CD14-positive monocyte (primary cell): ENCODE data around the gene GH2. TPM values are rescaled to one million over a fixed set of nuclear protein-coding genes. Genes with fewer than 3 reads are reported as not detected.
A peak's percentile ranks its signal among the peaks of the same experiment; 100 is the strongest.

Source experiments
- DNase-seq, 3 donors: peaks; one replicate each; pipeline ENCODE4 v3.0.0-alpha.2; 2011 to 2022
- H2AFZ ChIP-seq: 2 replicates; pipeline ENCODE4 v1.6.0; 2012; ENCODE audit warnings: mild to moderate bottlenecking, low read depth, low read length, inconsistent platforms; ENCODE audit not compliant: insufficient read depth, poor library complexity, severe bottlenecking
- H3K27ac ChIP-seq, 2 donors: 1 replicate in 1 of 2; 2 replicates in 1 of 2; pipeline ENCODE4 v1.5.1; 2012 to 2013; ENCODE audit warnings: low read length in 2 of 2, control low read depth in 1 of 2, inconsistent platforms in 1 of 2, low read depth in 1 of 2, mild to moderate bottlenecking in 1 of 2
- H3K27me3 ChIP-seq, 2 donors: one replicate each; pipeline versions ENCODE4 v1.6.0 to v1.6.1; 2011 to 2013; ENCODE audit warnings: low read length in 2 of 2; ENCODE audit not compliant: control insufficient read depth in 2 of 2, insufficient read depth in 2 of 2
- H3K36me3 ChIP-seq, 2 donors: replicated peaks in 1 of 2; 1 replicate in 1 of 2; 2 replicates in 1 of 2; pipeline versions ENCODE4 v1.5.1 to v1.6.1; 2012 to 2013; ENCODE audit warnings: low read length in 2 of 2, control low read depth in 1 of 2, inconsistent platforms in 1 of 2, mild to moderate bottlenecking in 1 of 2; ENCODE audit not compliant: insufficient read depth in 2 of 2, control insufficient read depth in 1 of 2
- H3K4me1 ChIP-seq, 2 donors: 1 replicate in 1 of 2; 2 replicates in 1 of 2; pipeline versions ENCODE4 v1.5.1 to v1.6.1; 2012 to 2013; ENCODE audit warnings: low read length in 2 of 2, control low read depth in 1 of 2, inconsistent platforms in 1 of 2, mild to moderate bottlenecking in 1 of 2, moderate library complexity in 1 of 2; ENCODE audit not compliant: insufficient read depth in 2 of 2, control insufficient read depth in 1 of 2
- H3K4me2 ChIP-seq: replicated peaks from 2 replicates; pipeline ENCODE3; 2012; ENCODE audit warnings: low read length, moderate library complexity, mild to moderate bottlenecking; ENCODE audit not compliant: poor library complexity, severe bottlenecking; ENCODE audit errors: extremely low read depth
- H3K4me3 ChIP-seq, 3 experiments: fragments of 200-600 bp in 1 of 3; sonication (generic) in 1 of 3; replicated peaks in 1 of 3; 1 replicate in 2 of 3; 2 replicates in 1 of 3; pipeline ENCODE4 v1.5.1; 2011 to 2013; ENCODE audit warnings: low read length in 3 of 3, mild to moderate bottlenecking in 3 of 3, control low read depth in 2 of 3, low read depth in 2 of 3, inconsistent platforms in 1 of 3, moderate library complexity in 1 of 3
- H3K79me2 ChIP-seq: 2 replicates; pipeline ENCODE4 v1.6.0; 2012; ENCODE audit warnings: mild to moderate bottlenecking, control low read depth, inconsistent platforms, low read length, moderate library complexity; ENCODE audit not compliant: insufficient read depth
- H3K9ac ChIP-seq: 2 replicates; pipeline ENCODE4 v1.6.0; 2017; ENCODE audit warnings: low read length, mild to moderate bottlenecking; ENCODE audit not compliant: insufficient read depth, poor library complexity, severe bottlenecking
- H3K9me3 ChIP-seq, 2 donors: replicated peaks in 1 of 2; 1 replicate in 1 of 2; 2 replicates in 1 of 2; pipeline versions ENCODE4 v1.5.1 to v1.6.1; 2012 to 2013; ENCODE audit warnings: low read length in 2 of 2, control low read depth in 1 of 2; ENCODE audit not compliant: control insufficient read depth in 1 of 2, insufficient read depth in 1 of 2
- H4K20me1 ChIP-seq: 2 replicates; pipeline ENCODE4 v1.6.0; 2012; ENCODE audit warnings: mild to moderate bottlenecking, low read length, control low read depth, moderate library complexity; ENCODE audit not compliant: insufficient read depth
- H3K27ac Mint-ChIP-seq, 7 donors: one replicate each; pipeline ENCODE4 v1.8.0; 2020; ENCODE audit warnings: mild to moderate bottlenecking in 7 of 7, mixed read lengths in 7 of 7, moderate library complexity in 6 of 7, inconsistent platforms in 2 of 7
- H3K27me3 Mint-ChIP-seq, 3 donors: one replicate each; pipeline ENCODE4 v1.8.0; 2021 to 2022; ENCODE audit warnings: low read depth in 3 of 3, mild to moderate bottlenecking in 3 of 3, mixed read lengths in 3 of 3, moderate library complexity in 3 of 3, inconsistent platforms in 1 of 3
- H3K36me3 Mint-ChIP-seq, 2 donors: one replicate each; pipeline ENCODE4 v1.8.0; 2020; ENCODE audit warnings: mixed read lengths in 2 of 2, inconsistent platforms in 1 of 2, mild to moderate bottlenecking in 1 of 2
- H3K4me1 Mint-ChIP-seq: one replicate; pipeline ENCODE4 v1.8.0; 2020; ENCODE audit warnings: mild to moderate bottlenecking, mixed read lengths
- H3K4me3 Mint-ChIP-seq, 2 donors: one replicate each; pipeline ENCODE4 v1.8.0; 2020; ENCODE audit warnings: mild to moderate bottlenecking in 2 of 2, mixed read lengths in 2 of 2, moderate library complexity in 1 of 2
- H3K9me3 Mint-ChIP-seq, 7 donors: one replicate each; pipeline ENCODE4 v1.8.0; 2020 to 2022; ENCODE audit warnings: mixed read lengths in 7 of 7, mild to moderate bottlenecking in 6 of 7, moderate library complexity in 6 of 7, inconsistent platforms in 2 of 7
- WGBS: methylation state at CpG from one replicate; pipeline ENCODE4 v1.1.5; 2013; ENCODE audit warnings: missing lambda C conversion rate; ENCODE audit not compliant: insufficient coverage; 5-methylcytosine and 5-hydroxymethylcytosine counted together
- intact Hi-C, 2 donors: fragments of 100-400 bp; cut with micrococcal nuclease; formaldehyde crosslinking; loops; one replicate each; pipeline versions ENCODE4 v1.15.0 to v1.15.1; 2023
- polyA plus RNA-seq, 3 donors: library from polyadenylated mRNA; depleted of rRNA in 1 of 3; unstranded in 2 of 3; stranded (reverse) in 1 of 3; fragments of 300-500 nt in 2 of 3; fragments of >200 nt in 1 of 3; fragmentation: Illumina TruSeq in 2 of 3; gene quantifications; 1 replicate in 2 of 3; 2 replicates in 1 of 3; pipeline ENCODE4 v1.2.3, GENCODE V29; 2012 to 2021
- TF ChIP-seq, protein P1 (sequence below): fragments of 200-600 bp; IDR thresholded peaks from one replicate; pipeline ENCODE4 v1.8.0; 2022; ENCODE audit warnings: antibody characterized with exemption, mild to moderate bottlenecking

Gene GH2
- polyA plus RNA-seq, 3 donors: not detected

DNA sequence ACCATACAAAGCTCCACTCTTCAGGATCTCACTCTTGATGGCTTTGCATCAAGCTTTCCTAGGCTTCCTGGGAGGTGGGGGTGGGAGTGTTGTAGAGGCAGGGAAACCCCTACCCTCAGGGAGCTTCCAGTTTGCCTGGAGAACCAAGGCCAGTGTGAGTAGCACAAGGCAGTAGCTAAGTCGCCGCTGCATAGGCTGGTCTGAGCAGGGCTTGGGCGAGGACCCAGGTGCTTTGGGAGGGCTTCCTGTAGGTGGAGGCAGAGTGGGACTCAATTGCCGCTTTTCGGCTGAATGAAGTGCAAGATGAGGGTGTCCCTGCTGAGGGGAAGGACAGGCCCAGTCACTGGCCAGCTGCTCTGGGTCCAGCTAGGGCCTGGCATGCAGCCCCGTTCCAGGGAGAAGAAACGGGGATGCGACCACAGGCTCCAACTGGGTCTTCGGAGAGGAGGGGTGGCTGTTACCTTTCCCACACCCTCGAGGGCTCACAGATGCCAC, 46.5 kb upstream of the GH2 start:
- no peaks in the 10 kb centered on the region for H3K79me2 ChIP-seq
- peaks cover 0 to 2% (median 0%) of the 10 kb centered on the region in 7 donors for H3K9me3 Mint-ChIP-seq
- H3K36me3 Mint-ChIP-seq: peaks cover 4 to 5% of the 10 kb centered on the region in 2 donors
- peaks cover 5 to 12% (median 5%) of the 10 kb centered on the region in 3 donors for H3K27me3 Mint-ChIP-seq
- no peaks in the 10 kb centered on the region for H4K20me1 ChIP-seq
- no peak overlapping the region for H2AFZ ChIP-seq
- H3K4me1 Mint-ChIP-seq: peaks cover 27% of the 10 kb centered on the region
- H3K4me3 Mint-ChIP-seq: peak overlapping the region in 1 of 2 donors; percentile 31
- H3K4me1 ChIP-seq: peaks cover 24 to 26% of the 10 kb centered on the region in 2 donors
- no peaks in the 10 kb centered on the region for H3K9me3 ChIP-seq
- no peak for DNase-seq
- no peak overlapping the region for H3K4me3 ChIP-seq
- H3K36me3 ChIP-seq: peaks cover 0 to 8% of the 10 kb centered on the region in 2 donors
- no peak overlapping the region for H3K9ac ChIP-seq
- WGBS: 91% methylated on average over 5 of the region's 10 CpGs
- H3K27ac Mint-ChIP-seq: no peak overlapping the region
- H3K27me3 ChIP-seq: no peaks in the 10 kb centered on the region
- TF ChIP-seq, protein P1, sequence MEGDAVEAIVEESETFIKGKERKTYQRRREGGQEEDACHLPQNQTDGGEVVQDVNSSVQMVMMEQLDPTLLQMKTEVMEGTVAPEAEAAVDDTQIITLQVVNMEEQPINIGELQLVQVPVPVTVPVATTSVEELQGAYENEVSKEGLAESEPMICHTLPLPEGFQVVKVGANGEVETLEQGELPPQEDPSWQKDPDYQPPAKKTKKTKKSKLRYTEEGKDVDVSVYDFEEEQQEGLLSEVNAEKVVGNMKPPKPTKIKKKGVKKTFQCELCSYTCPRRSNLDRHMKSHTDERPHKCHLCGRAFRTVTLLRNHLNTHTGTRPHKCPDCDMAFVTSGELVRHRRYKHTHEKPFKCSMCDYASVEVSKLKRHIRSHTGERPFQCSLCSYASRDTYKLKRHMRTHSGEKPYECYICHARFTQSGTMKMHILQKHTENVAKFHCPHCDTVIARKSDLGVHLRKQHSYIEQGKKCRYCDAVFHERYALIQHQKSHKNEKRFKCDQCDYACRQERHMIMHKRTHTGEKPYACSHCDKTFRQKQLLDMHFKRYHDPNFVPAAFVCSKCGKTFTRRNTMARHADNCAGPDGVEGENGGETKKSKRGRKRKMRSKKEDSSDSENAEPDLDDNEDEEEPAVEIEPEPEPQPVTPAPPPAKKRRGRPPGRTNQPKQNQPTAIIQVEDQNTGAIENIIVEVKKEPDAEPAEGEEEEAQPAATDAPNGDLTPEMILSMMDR: no peak
- no peak overlapping the region for H3K27ac ChIP-seq
- no peak overlapping the region for H3K4me2 ChIP-seq
- intact Hi-C loops: loop anchor here in 1 of 2 donors (10.0 kb wide), 1 partner anchor 357 kb away; no protein-coding TSS in a partner anchor

DNA sequence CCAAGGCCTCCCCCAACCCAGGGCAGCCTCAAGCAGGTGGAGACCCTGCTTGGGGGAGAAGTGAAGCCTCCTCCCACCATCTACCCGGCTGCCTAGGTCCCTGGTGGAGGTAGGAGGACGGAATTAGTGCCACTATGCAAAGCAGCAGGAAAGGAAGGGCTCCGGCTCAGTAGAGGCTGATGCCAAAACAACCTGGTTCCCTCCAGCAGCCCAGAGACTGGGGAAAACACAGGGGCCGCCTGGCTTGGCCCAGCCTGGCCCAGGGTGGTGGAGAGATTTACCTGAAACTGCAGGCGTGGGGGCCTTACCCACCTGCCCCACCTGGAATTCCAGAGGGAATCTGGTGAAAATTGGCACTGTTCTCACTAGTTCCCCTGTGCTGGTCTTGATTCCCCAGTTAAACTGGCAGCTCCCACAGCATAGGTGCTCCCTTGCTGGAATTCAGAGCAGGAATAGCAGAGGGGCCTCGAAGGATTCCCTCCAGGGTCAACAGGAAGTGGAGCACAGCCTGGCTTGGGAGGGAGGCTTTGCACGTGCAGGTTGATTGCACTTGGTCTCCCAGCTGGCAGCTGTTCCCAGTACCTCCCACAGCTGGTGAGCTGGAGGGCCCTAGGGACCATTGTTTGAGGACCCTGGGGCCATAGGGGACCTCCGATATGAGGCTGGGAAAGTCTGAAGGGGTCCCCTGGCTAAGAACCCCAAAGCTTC, 45.9 kb upstream of the GH2 start:
- Histone ChIP-seq H3K4me3 (no peak overlapping the region), H3K4me2 (no peak overlapping the region), H3K9ac (no peak overlapping the region), H3K79me2 (no peaks in the 10 kb centered on the region), H4K20me1 (no peaks in the 10 kb centered on the region), H3K9me3 (no peaks in the 10 kb centered on the region), H3K27me3 (no peaks in the 10 kb centered on the region), H2AFZ (no peak overlapping the region), H3K36me3 (peaks cover 0 to 8% of the 10 kb centered on the region in 2 donors), H3K27ac (no peak overlapping the region), H3K4me1 (peaks cover 22 to 23% of the 10 kb centered on the region in 2 donors)
- intact Hi-C loops: loop anchor here in 1 of 2 donors (10.0 kb wide), 1 partner anchor 357 kb away; no protein-coding TSS in a partner anchor
- TF ChIP-seq, protein P1: no peak
- 66% methylated on average over 6 of the region's 8 CpGs for WGBS
- Mint-ChIP-seq H3K36me3 (peaks cover 4 to 5% of the 10 kb centered on the region in 2 donors), H3K27me3 (peaks cover 3 to 6% (median 5%) of the 10 kb centered on the region in 3 donors), H3K4me1 (peaks cover 26% of the 10 kb centered on the region), H3K4me3 (no peak overlapping the region), H3K27ac (no peak overlapping the region), H3K9me3 (no peaks in the 10 kb centered on the region)
- DNase-seq: no peak
